ENCODE data around the gene TUBD1.

- no peak for TF ChIP-seq CTCF (IDR thresholded peaks at IDR 0.05)
- TF ChIP-seq POLR2A (IDR thresholded peaks at IDR 0.05): no peak
Observed at GRCh38 chr17:59901604-59902003, 8.9 kb upstream of the TUBD1 start.
